Fibroblast of pulmonary artery (primary cell): Measurements from ENCODE around the gene WSB2.

Source experiments
- DNase-seq: peaks from one replicate; pipeline ENCODE4 v3.0.0-alpha.2; 2010; ENCODE audit warnings: low read depth
- H3K4me3 ChIP-seq: replicated peaks from 2 replicates; pipeline ENCODE4 v1.5.1; 2011; ENCODE audit warnings: low read depth, mild to moderate bottlenecking, control low read depth, low read length, moderate library complexity
- CTCF ChIP-seq: IDR thresholded peaks from 2 replicates; pipeline ENCODE4 v1.5.1; 2011; ENCODE audit warnings: mild to moderate bottlenecking, control low read depth, low read length, inconsistent platforms; ENCODE audit errors: missing control alignments

The WSB2 gene

GRCh38 chr12:118061011-118061872 is at the start of gene WSB2:
Gene WSB2, minus strand, starts transcription at chr12:118061179. Its CDS starts 131 bp downstream, at chr12:118061048.
- DNase-seq, result peak; percentile 65
- H3K4me3 ChIP-seq, result peak within 1 kb of the TSS; percentile 73
- no peak for TF ChIP-seq CTCF

GRCh38 chr12:118109088-118109487 is 48.1 kb upstream of the WSB2 start:
- no peak for DNase-seq
- no peak for TF ChIP-seq CTCF
- H3K4me3 ChIP-seq, result no peak overlapping the region

- H3K4me3 ChIP-seq, result no peak overlapping the region
- DNase-seq, result no peak
- no peak for TF ChIP-seq CTCF
Measured at GRCh38 chr12:118107694-118108093, 46.7 kb upstream of the WSB2 start.

GRCh38 chr12:118107011-118107410 is 46.0 kb upstream of the WSB2 start:
- DNase-seq, result no peak
- no peak overlapping the region for H3K4me3 ChIP-seq
- no peak for TF ChIP-seq CTCF

- peak within 1 kb of the TSS; percentile 64 for H3K4me3 ChIP-seq
Measured at GRCh38 chr12:118103601-118104382, 42.8 kb upstream of the WSB2 start, which contains the start of gene VSIG10. Gene VSIG10, minus strand, starts transcription at chr12:118104011. Its CDS starts 340 bp downstream, at chr12:118103671.

GRCh38 chr12:118103201-118103600 is 42.2 kb upstream of the WSB2 start:
- H3K4me3 ChIP-seq, result peak overlapping the region; percentile 64
- no peak for DNase-seq
- TF ChIP-seq CTCF, result no peak

More at GRCh38 chr12:118103601-118104382, 42.8 kb upstream of the WSB2 start, which contains the start of gene VSIG10:
- peak; percentile 62 for DNase-seq
- no peak for TF ChIP-seq CTCF
